Activated naive CD8-positive, alpha-beta T cell treated with anti-CD3 and anti-CD28 coated beads, Interleukin-2, amount 10 ng/mL, durations not matched to agents 7 days and 5 days (primary cell): Measurements from ENCODE around the gene PRKCZ. TPM values are rescaled to one million over a fixed set of nuclear protein-coding genes. Genes with fewer than 3 reads are reported as not detected.

ENCODE experiments used
- ATAC-seq: fragments of 150-1000 bp; cut with Tn5 transposase; one replicate; pipeline ENCODE4 v1.10.0; 2021; ENCODE audit warnings: low read depth, moderate library complexity
- POLR2A ChIA-PET: fragments of 350-600 bp; sonication (Branson Sonifier 250); formaldehyde crosslinking; loops from one replicate; lab custom pipeline; 2021; ENCODE audit warnings: antibody characterized with exemption; lab: Charles Lee
- DNase-seq: peaks from one replicate; pipeline ENCODE4 v3.0.0; 2021
- H3K27ac Mint-ChIP-seq: one replicate; pipeline ENCODE4 v1.8.0; 2022; ENCODE audit warnings: mild to moderate bottlenecking, mixed read lengths
- H3K27me3 Mint-ChIP-seq: one replicate; pipeline ENCODE4 v1.8.0; 2022; ENCODE audit warnings: mild to moderate bottlenecking, moderate library complexity, mixed read lengths
- H3K36me3 Mint-ChIP-seq: one replicate; pipeline ENCODE4 v1.8.0; 2021; ENCODE audit warnings: mild to moderate bottlenecking, mixed read lengths
- H3K4me1 Mint-ChIP-seq: one replicate; pipeline ENCODE4 v1.8.0; 2021; ENCODE audit warnings: mixed read lengths
- H3K4me3 Mint-ChIP-seq: one replicate; pipeline ENCODE4 v1.8.0; 2022; ENCODE audit warnings: mild to moderate bottlenecking, moderate library complexity, mixed read lengths
- H3K9me3 Mint-ChIP-seq: one replicate; pipeline ENCODE4 v1.8.0; 2021; ENCODE audit warnings: mixed read lengths
- total RNA-seq, 2 experiments: library from RNA; stranded (reverse); gene quantifications; one replicate each; pipeline ENCODE4 v1.2.3, GENCODE V29; 2021

Gene PRKCZ
- total RNA-seq, 2 experiments from 2014 or later: 24.3 to 24.4 TPM

DNA sequence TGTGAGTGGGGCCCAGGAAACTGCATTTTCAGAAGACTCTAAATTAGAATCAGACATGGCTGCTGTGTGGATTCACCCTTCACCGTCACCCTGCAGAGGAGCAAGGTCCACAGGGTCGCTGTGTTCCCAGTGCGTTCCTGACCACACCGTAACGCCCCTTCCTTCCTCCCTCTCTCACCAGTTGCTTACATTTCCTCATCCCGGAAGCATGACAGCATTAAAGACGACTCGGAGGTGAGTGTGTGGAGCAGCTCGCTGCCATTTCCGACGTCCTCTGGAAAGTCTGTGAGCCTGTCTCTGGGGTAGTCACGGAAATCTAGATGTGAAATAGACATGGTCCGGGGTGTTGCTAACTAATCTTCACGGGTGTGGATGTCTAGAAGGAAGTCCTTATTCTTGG, 98.5 kb downstream of the PRKCZ start:
- no peak overlapping the region for H3K27ac Mint-ChIP-seq
- H3K27me3 Mint-ChIP-seq: no peaks in the 10 kb centered on the region
- ATAC-seq (peak; percentile 76), DNase-seq (peak; percentile 55)
- H3K36me3 Mint-ChIP-seq: no peaks in the 10 kb centered on the region
- peaks cover 16% of the 10 kb centered on the region for H3K4me1 Mint-ChIP-seq
- POLR2A ChIA-PET: interaction anchor here (0.6 to 1.5 kb wide), 4 partner anchors 9 to 240 kb away, joined by 3 to 7 read pairs (median 5); no protein-coding TSS in a partner anchor
- no peaks in the 10 kb centered on the region for H3K9me3 Mint-ChIP-seq
- no peak overlapping the region for H3K4me3 Mint-ChIP-seq

GRCh38 chr1:2150801-2151200, 100.6 kb downstream of the PRKCZ start:
- peak overlapping the region; percentile 67 for H3K27ac Mint-ChIP-seq
- DNase-seq (no peak), ATAC-seq (no peak)
- H3K36me3 Mint-ChIP-seq: peaks cover 10% of the 10 kb centered on the region
- POLR2A ChIA-PET: interaction anchor here (1.0 kb wide), 1 partner anchor 38 kb away, joined by 3 read pairs; no protein-coding TSS in a partner anchor
- H3K4me1 Mint-ChIP-seq: peaks cover 20% of the 10 kb centered on the region
- H3K9me3 Mint-ChIP-seq: peaks cover 6% of the 10 kb centered on the region
- no peaks in the 10 kb centered on the region for H3K27me3 Mint-ChIP-seq
- H3K4me3 Mint-ChIP-seq: no peak overlapping the region

DNA sequence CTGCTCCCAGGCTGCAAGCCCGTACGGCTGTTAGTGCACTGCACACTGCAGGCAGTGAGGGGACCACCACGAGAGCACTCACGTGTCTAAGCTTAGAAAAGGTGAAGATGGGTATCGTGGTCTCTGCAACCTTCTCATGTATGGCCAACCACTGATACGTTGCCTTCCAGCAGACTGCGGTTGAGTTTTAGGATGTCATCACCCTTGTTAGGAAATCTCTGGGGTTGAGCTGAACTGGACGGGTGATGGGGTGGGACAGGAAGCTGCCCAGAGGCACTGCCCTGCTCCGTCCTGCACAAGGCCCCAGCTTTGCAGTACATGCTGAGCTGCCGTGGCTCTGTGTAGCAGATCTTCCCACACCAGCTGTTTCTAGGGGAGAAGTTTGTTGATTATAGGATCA, 101.0 kb downstream of the PRKCZ start:
- H3K27me3 Mint-ChIP-seq: no peaks in the 10 kb centered on the region
- H3K9me3 Mint-ChIP-seq: peaks cover 6% of the 10 kb centered on the region
- POLR2A ChIA-PET: interaction anchor here (1.0 kb wide), 1 partner anchor 38 kb away, joined by 3 read pairs; no protein-coding TSS in a partner anchor
- no peak for ATAC-seq
- DNase-seq: peak; percentile 31
- peak overlapping the region; percentile 66 for H3K27ac Mint-ChIP-seq
- H3K4me1 Mint-ChIP-seq: peaks cover 18% of the 10 kb centered on the region
- peaks cover 10% of the 10 kb centered on the region for H3K36me3 Mint-ChIP-seq
- H3K4me3 Mint-ChIP-seq: peak overlapping the region; percentile 20

- DNase-seq: no peak
- Mint-ChIP-seq H3K27ac (no peak overlapping the region), H3K27me3 (no peaks in the 10 kb centered on the region), H3K9me3 (peaks cover 6% of the 10 kb centered on the region), H3K36me3 (peaks cover 10% of the 10 kb centered on the region), H3K4me3 (no peak overlapping the region), H3K4me1 (peaks cover 18% of the 10 kb centered on the region)
- no peak for ATAC-seq
- POLR2A ChIA-PET: no interaction called here
Observed at GRCh38 chr1:2151911-2152310, 101.7 kb downstream of the PRKCZ start.

DNA sequence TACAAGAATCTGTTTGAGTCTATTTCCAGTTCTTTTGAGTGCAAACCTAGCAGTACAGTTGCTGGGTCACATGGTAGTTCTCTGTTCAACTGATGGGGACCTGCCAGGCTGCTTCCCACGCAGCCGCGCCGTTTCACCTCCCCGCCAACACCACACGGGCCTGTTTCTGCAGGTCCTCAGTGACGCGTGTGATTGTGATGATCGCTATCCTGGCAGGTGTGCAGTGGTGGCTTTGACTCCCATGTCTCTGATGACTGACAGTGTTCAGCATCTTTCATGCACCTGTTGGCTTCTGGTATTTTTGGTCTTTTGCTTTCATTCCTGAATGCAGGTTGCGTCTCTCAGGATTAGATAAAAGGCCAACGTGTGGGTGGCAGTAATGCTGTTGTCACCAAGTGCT, 102.7 kb downstream of the PRKCZ start:
- peak overlapping the region; percentile 58 for H3K27ac Mint-ChIP-seq
- DNase-seq (no peak), ATAC-seq (no peak)
- H3K36me3 Mint-ChIP-seq: peaks cover 10% of the 10 kb centered on the region
- H3K4me1 Mint-ChIP-seq: peaks cover 18% of the 10 kb centered on the region
- H3K4me3 Mint-ChIP-seq: no peak overlapping the region
- H3K27me3 Mint-ChIP-seq: no peaks in the 10 kb centered on the region
- peaks cover 6% of the 10 kb centered on the region for H3K9me3 Mint-ChIP-seq
- POLR2A ChIA-PET: no interaction called here

GRCh38 chr1:2154022-2154421, 103.8 kb downstream of the PRKCZ start:
- Mint-ChIP-seq H3K27ac (no peak overlapping the region), H3K4me3 (no peak overlapping the region), H3K4me1 (peaks cover 18% of the 10 kb centered on the region), H3K9me3 (peaks cover 6% of the 10 kb centered on the region), H3K36me3 (peaks cover 10% of the 10 kb centered on the region), H3K27me3 (no peaks in the 10 kb centered on the region)
- ATAC-seq (no peak), DNase-seq (no peak)
- POLR2A ChIA-PET: no interaction called here

DNA sequence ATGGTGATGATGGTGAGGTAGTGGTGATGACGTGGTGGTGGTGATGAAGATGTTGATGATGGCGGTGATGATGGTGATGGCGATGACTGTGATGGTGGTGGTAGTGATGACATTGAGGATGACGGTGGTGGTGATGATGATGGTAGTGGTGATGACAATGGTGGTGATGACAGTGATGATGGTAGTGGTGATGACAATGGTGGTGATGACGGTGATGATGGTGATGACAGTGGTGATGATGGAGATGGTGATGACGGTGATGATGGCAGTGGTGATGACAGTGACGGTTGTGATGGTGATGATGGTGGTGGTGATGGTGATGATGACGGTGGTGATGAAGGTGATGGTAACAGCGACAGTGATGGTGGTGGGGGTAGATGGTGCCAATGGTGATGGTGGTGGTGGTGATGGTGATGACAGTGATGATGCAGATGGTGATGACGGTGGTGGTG, 105.0 kb downstream of the PRKCZ start:
- POLR2A ChIA-PET: no interaction called here
- peaks cover 6% of the 10 kb centered on the region for H3K9me3 Mint-ChIP-seq
- H3K4me3 Mint-ChIP-seq: no peak overlapping the region
- DNase-seq (no peak), ATAC-seq (no peak)
- H3K36me3 Mint-ChIP-seq: peaks cover 10% of the 10 kb centered on the region
- H3K27me3 Mint-ChIP-seq: no peaks in the 10 kb centered on the region
- H3K4me1 Mint-ChIP-seq: peaks cover 16% of the 10 kb centered on the region
- peak overlapping the region; percentile 13 for H3K27ac Mint-ChIP-seq

GRCh38 chr1:2155788-2156187, 105.6 kb downstream of the PRKCZ start:
- no peaks in the 10 kb centered on the region for H3K27me3 Mint-ChIP-seq
- peaks cover 14% of the 10 kb centered on the region for H3K4me1 Mint-ChIP-seq
- POLR2A ChIA-PET: no interaction called here
- no peak overlapping the region for H3K27ac Mint-ChIP-seq
- no peak for ATAC-seq
- no peak for DNase-seq
- peaks cover 10% of the 10 kb centered on the region for H3K36me3 Mint-ChIP-seq
- H3K4me3 Mint-ChIP-seq: no peak overlapping the region
- H3K9me3 Mint-ChIP-seq: peaks cover 6% of the 10 kb centered on the region

GRCh38 chr1:2156866-2157265, 106.7 kb downstream of the PRKCZ start:
- ATAC-seq (no peak), DNase-seq (no peak)
- H3K36me3 Mint-ChIP-seq: peaks cover 10% of the 10 kb centered on the region

GRCh38 chr1:2157856-2158255, 107.6 kb downstream of the PRKCZ start:
- DNase-seq (no peak), ATAC-seq (no peak)
- Mint-ChIP-seq H3K4me1 (peaks cover 10% of the 10 kb centered on the region), H3K27me3 (no peaks in the 10 kb centered on the region), H3K36me3 (peaks cover 10% of the 10 kb centered on the region), H3K9me3 (peaks cover 6% of the 10 kb centered on the region), H3K27ac (no peak overlapping the region), H3K4me3 (no peak overlapping the region)
- POLR2A ChIA-PET: no interaction called here

More at GRCh38 chr1:2156866-2157265, 106.7 kb downstream of the PRKCZ start:
- Mint-ChIP-seq H3K4me3 (no peak overlapping the region), H3K27ac (no peak overlapping the region), H3K4me1 (peaks cover 10% of the 10 kb centered on the region), H3K9me3 (peaks cover 6% of the 10 kb centered on the region), H3K27me3 (no peaks in the 10 kb centered on the region)
- POLR2A ChIA-PET: interaction anchor here (0.7 kb wide), 1 partner anchor 30 kb away, joined by 4 read pairs; no protein-coding TSS in a partner anchor

DNA sequence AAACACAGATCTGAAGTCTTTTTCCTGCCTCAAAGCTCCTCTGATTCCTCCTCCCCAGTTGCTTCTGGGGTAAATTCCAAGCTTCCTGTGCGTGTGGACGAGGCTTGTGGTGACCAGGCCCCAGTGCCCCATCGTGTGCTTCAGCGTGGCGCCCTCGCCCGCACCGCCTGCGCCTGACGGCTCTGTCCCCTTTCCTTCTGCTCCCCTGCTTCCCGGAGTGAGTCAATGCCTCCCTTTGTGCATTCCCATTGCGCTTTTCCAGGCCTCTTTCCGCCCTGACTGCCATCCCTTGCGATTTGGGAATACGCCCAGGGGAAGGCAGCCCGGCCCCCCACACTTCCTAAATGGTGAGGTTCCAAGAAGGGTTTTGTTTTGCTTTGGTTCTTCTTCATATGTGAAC, 108.1 kb downstream of the PRKCZ start:
- Mint-ChIP-seq H3K36me3 (peaks cover 11% of the 10 kb centered on the region), H3K27me3 (no peaks in the 10 kb centered on the region), H3K27ac (no peak overlapping the region), H3K4me1 (peaks cover 11% of the 10 kb centered on the region), H3K9me3 (peaks cover 6% of the 10 kb centered on the region), H3K4me3 (no peak overlapping the region)
- DNase-seq (no peak), ATAC-seq (no peak)
- POLR2A ChIA-PET: no interaction called here

GRCh38 chr1:2159124-2159523, 108.9 kb downstream of the PRKCZ start:
- no peak for ATAC-seq
- POLR2A ChIA-PET: no interaction called here
- H3K27me3 Mint-ChIP-seq: no peaks in the 10 kb centered on the region
- DNase-seq: no peak
- H3K4me1 Mint-ChIP-seq: peaks cover 12% of the 10 kb centered on the region
- no peak overlapping the region for H3K27ac Mint-ChIP-seq
- H3K9me3 Mint-ChIP-seq: peaks cover 6% of the 10 kb centered on the region
- no peak overlapping the region for H3K4me3 Mint-ChIP-seq
- H3K36me3 Mint-ChIP-seq: peaks cover 14% of the 10 kb centered on the region

DNA sequence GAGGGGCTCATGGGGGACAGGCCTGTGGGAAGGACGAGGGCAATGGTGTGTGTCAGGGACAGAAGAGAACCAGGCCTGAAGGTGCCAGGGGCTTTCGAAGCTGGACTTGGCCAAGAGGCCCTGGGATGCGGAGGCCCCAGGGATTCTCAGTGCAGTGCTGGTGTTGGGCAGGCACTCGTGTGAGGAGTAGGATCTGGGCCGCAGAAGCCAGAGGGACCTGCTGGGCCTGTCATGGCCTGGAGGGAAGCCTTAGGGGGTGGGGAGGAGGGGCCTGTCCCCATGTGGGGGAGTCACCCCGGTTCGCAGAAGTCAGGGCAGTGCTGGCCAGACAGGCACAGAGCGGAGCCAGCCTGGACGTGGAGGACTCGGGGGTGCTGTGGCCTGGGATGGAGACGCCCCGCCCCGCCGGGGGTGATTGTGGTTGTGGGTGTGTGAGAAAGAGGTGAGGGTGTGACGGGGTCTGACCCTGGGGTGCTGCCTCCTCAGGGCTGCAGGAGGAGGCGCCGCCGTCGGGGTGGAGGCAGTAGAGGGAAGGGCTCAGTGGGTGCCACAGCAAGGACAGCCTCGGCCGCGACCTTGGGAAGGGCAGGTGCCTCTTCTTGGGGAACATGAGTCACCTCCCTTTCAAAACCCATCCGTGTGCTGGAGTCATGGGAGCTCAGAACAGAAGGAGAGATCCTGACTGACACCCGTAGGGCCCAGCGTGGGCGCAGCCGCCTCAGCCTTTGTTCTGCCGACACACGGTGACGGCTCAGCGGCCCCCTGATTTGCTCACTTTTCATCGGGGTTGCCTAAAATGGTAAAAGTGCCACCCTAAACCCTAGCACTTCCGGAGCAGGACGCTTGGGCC, 110.5 kb downstream of the PRKCZ start:
- H3K36me3 Mint-ChIP-seq: peaks cover 6% of the 10 kb centered on the region
- DNase-seq: no peak
- peaks cover 8% of the 10 kb centered on the region for H3K4me1 Mint-ChIP-seq
- no peaks in the 10 kb centered on the region for H3K9me3 Mint-ChIP-seq
- no peaks in the 10 kb centered on the region for H3K27me3 Mint-ChIP-seq
- H3K27ac Mint-ChIP-seq: no peak overlapping the region
- no peak overlapping the region for H3K4me3 Mint-ChIP-seq
- ATAC-seq: no peak
- POLR2A ChIA-PET: no interaction called here

GRCh38 chr1:2163205-2163604, 113.0 kb downstream of the PRKCZ start:
- no peak overlapping the region for H3K4me3 Mint-ChIP-seq
- peaks cover 6% of the 10 kb centered on the region for H3K36me3 Mint-ChIP-seq
- POLR2A ChIA-PET: no interaction called here
- DNase-seq: peak; percentile 33
- peak overlapping the region; percentile 81 for H3K27ac Mint-ChIP-seq
- peak; percentile 45 for ATAC-seq
- no peaks in the 10 kb centered on the region for H3K27me3 Mint-ChIP-seq
- H3K9me3 Mint-ChIP-seq: no peaks in the 10 kb centered on the region
- H3K4me1 Mint-ChIP-seq: peaks cover 8% of the 10 kb centered on the region
